Measurements from ENCODE around the gene STIM1. TPM values are rescaled to one million over a fixed set of nuclear protein-coding genes. Genes with fewer than 3 reads are reported as not detected.

The STIM1 gene
- total RNA-seq, 1 donor, result 57.9 TPM

- no peaks in the 10 kb centered on the region for H3K27me3 ChIP-seq (ENCODE audit: insufficient read depth, low read length)
- no peaks in the 10 kb centered on the region for H3K4me1 ChIP-seq (ENCODE audit: insufficient read depth, low read length)
- H4K20me1 ChIP-seq (ENCODE audit: insufficient read depth, low read length), result no peaks in the 10 kb centered on the region
- H3K4me3 ChIP-seq (ENCODE audit: insufficient read depth, low read length), result no peak overlapping the region
- DNase-seq (ENCODE audit: insufficient read length, low spot score, missing footprints), result no peak
- no peak overlapping the region for H3K27ac ChIP-seq (ENCODE audit: low read depth, low read length)
- H3K36me3 ChIP-seq (ENCODE audit: insufficient read depth, low read length), result peaks cover 42% of the 10 kb centered on the region
- H3K4me2 ChIP-seq (ENCODE audit: insufficient read depth, low read length), result no peak overlapping the region
- no peaks in the 10 kb centered on the region for H3K9me3 ChIP-seq (ENCODE audit: low read depth, low read length)
- TF ChIP-seq CTCF (IDR thresholded peaks at IDR 0.05; ENCODE audit: extremely low read depth, low read depth, low read length), result no peak
- no peak overlapping the region for H2AFZ ChIP-seq (ENCODE audit: low read length)
- H3K79me2 ChIP-seq (ENCODE audit: insufficient read depth, low read length), result peaks cover 70% of the 10 kb centered on the region
Observed at GRCh38 chr11:4102711-4103110, 247.2 kb downstream of the STIM1 start.

- no peak overlapping the region for H3K4me3 ChIP-seq (ENCODE audit: insufficient read depth, low read length)
- no peaks in the 10 kb centered on the region for H3K9me3 ChIP-seq (ENCODE audit: low read depth, low read length)
- TF ChIP-seq CTCF (IDR thresholded peaks at IDR 0.05; ENCODE audit: extremely low read depth, low read depth, low read length), result no peak
- no peak for DNase-seq (ENCODE audit: insufficient read length, low spot score, missing footprints)
- peaks cover 47% of the 10 kb centered on the region for H3K36me3 ChIP-seq (ENCODE audit: insufficient read depth, low read length)
- peaks cover 64% of the 10 kb centered on the region for H3K79me2 ChIP-seq (ENCODE audit: insufficient read depth, low read length)
- no peak overlapping the region for H3K4me2 ChIP-seq (ENCODE audit: insufficient read depth, low read length)
- H3K27ac ChIP-seq (ENCODE audit: low read depth, low read length), result no peak overlapping the region
- no peaks in the 10 kb centered on the region for H4K20me1 ChIP-seq (ENCODE audit: insufficient read depth, low read length)
- H2AFZ ChIP-seq (ENCODE audit: low read length), result no peak overlapping the region
- no peaks in the 10 kb centered on the region for H3K27me3 ChIP-seq (ENCODE audit: insufficient read depth, low read length)
- H3K4me1 ChIP-seq (ENCODE audit: insufficient read depth, low read length), result no peaks in the 10 kb centered on the region
Observed at GRCh38 chr11:4103269-4103668, 247.8 kb downstream of the STIM1 start.

- no peak overlapping the region for H3K4me2 ChIP-seq (ENCODE audit: insufficient read depth, low read length)
- H3K27ac ChIP-seq (ENCODE audit: low read depth, low read length), result no peak overlapping the region
- no peak overlapping the region for H2AFZ ChIP-seq (ENCODE audit: low read length)
- no peak for TF ChIP-seq CTCF (IDR thresholded peaks at IDR 0.05; ENCODE audit: extremely low read depth, low read depth, low read length)
- H3K4me1 ChIP-seq (ENCODE audit: insufficient read depth, low read length), result no peaks in the 10 kb centered on the region
- H3K79me2 ChIP-seq (ENCODE audit: insufficient read depth, low read length), result peaks cover 39% of the 10 kb centered on the region
- H3K9me3 ChIP-seq (ENCODE audit: low read depth, low read length), result no peaks in the 10 kb centered on the region
- no peaks in the 10 kb centered on the region for H3K27me3 ChIP-seq (ENCODE audit: insufficient read depth, low read length)
- H3K4me3 ChIP-seq (ENCODE audit: insufficient read depth, low read length), result no peak overlapping the region
- H3K36me3 ChIP-seq (ENCODE audit: insufficient read depth, low read length), result peaks cover 50% of the 10 kb centered on the region
- DNase-seq (ENCODE audit: insufficient read length, low spot score, missing footprints), result no peak
- H4K20me1 ChIP-seq (ENCODE audit: insufficient read depth, low read length), result no peaks in the 10 kb centered on the region
Observed at GRCh38 chr11:4105916-4106315, 250.5 kb downstream of the STIM1 start.

- TF ChIP-seq CTCF (IDR thresholded peaks at IDR 0.05; ENCODE audit: extremely low read depth, low read depth, low read length), result no peak
- no peaks in the 10 kb centered on the region for H3K9me3 ChIP-seq (ENCODE audit: low read depth, low read length)
- no peaks in the 10 kb centered on the region for H4K20me1 ChIP-seq (ENCODE audit: insufficient read depth, low read length)
- H3K4me2 ChIP-seq (ENCODE audit: insufficient read depth, low read length), result no peak overlapping the region
- peaks cover 28% of the 10 kb centered on the region for H3K36me3 ChIP-seq (ENCODE audit: insufficient read depth, low read length)
- no peak for DNase-seq (ENCODE audit: insufficient read length, low spot score, missing footprints)
- H3K4me3 ChIP-seq (ENCODE audit: insufficient read depth, low read length), result no peak overlapping the region
- no peak overlapping the region for H3K27ac ChIP-seq (ENCODE audit: low read depth, low read length)
- no peaks in the 10 kb centered on the region for H3K27me3 ChIP-seq (ENCODE audit: insufficient read depth, low read length)
- no peaks in the 10 kb centered on the region for H3K4me1 ChIP-seq (ENCODE audit: insufficient read depth, low read length)
- no peak overlapping the region for H2AFZ ChIP-seq (ENCODE audit: low read length)
- H3K79me2 ChIP-seq (ENCODE audit: insufficient read depth, low read length), result no peaks in the 10 kb centered on the region
Observed at GRCh38 chr11:4111834-4112233, 256.4 kb downstream of the STIM1 start.

Measured in osteoblast (primary cell).